KMS-11 (cell line): Measurements from ENCODE around the gene USP17L25.
"Not testable (repeated sequence)": the region's sequence is repeated elsewhere in the genome, so short reads cannot be mapped to it uniquely, and the experiment has no call there.

Experiments
- H2AFZ ChIP-seq: fragments of 200-600 bp; sonication (generic); 2 replicates; pipeline ENCODE4 v1.6.1; 2016; ENCODE audit warnings: antibody characterized with exemption, mixed run types, low read depth
- H3K27ac ChIP-seq: fragments of 200-600 bp; sonication (generic); 2 replicates; pipeline ENCODE4 v1.6.1; 2016; ENCODE audit warnings: mild to moderate bottlenecking, mixed run types
- H3K27me3 ChIP-seq: fragments of 200-600 bp; sonication (generic); 2 replicates; pipeline ENCODE4 v1.6.1; 2017; ENCODE audit warnings: mild to moderate bottlenecking, low read depth, mixed run types, moderate library complexity; ENCODE audit not compliant: insufficient read depth
- H3K36me3 ChIP-seq: fragments of 200-600 bp; sonication (generic); 2 replicates; pipeline ENCODE4 v1.6.1; 2017; ENCODE audit warnings: mild to moderate bottlenecking, mixed run types; ENCODE audit not compliant: insufficient read depth
- H3K4me1 ChIP-seq: fragments of 200-600 bp; sonication (generic); 2 replicates; pipeline ENCODE4 v1.6.1; 2016; ENCODE audit warnings: mild to moderate bottlenecking, low read depth, mixed run types; ENCODE audit not compliant: poor library complexity, severe bottlenecking
- H3K4me2 ChIP-seq: fragments of 200-600 bp; sonication (generic); 2 replicates; pipeline ENCODE4 v1.7.0; 2016; ENCODE audit warnings: mild to moderate bottlenecking, mixed run types
- H3K4me3 ChIP-seq: fragments of 200-600 bp; sonication (generic); IDR thresholded peaks from 2 replicates; pipeline ENCODE4 v1.6.1; 2017; ENCODE audit warnings: low read depth, low read length, mixed read lengths; ENCODE audit not compliant: insufficient read depth
- H3K79me2 ChIP-seq: fragments of 200-600 bp; sonication (generic); 2 replicates; pipeline ENCODE4 v1.6.1; 2016; ENCODE audit warnings: low read depth, mixed run types; ENCODE audit not compliant: insufficient read depth
- H3K9ac ChIP-seq: fragments of 200-600 bp; sonication (generic); 2 replicates; pipeline ENCODE4 v1.6.1; 2016; ENCODE audit warnings: mild to moderate bottlenecking, mixed run types
- H4K20me1 ChIP-seq: fragments of 200-600 bp; sonication (generic); 2 replicates; pipeline ENCODE4 v1.6.1; 2016; ENCODE audit warnings: mild to moderate bottlenecking, mixed run types; ENCODE audit not compliant: insufficient read depth

USP17L25 gene

GRCh38 chr4:9379881-9380280, 50.2 kb downstream of the USP17L25 start:
- H3K36me3 ChIP-seq, H3K27ac ChIP-seq, H3K4me3 ChIP-seq, H3K79me2 ChIP-seq, H3K9ac ChIP-seq, H3K27me3 ChIP-seq, H2AFZ ChIP-seq, H4K20me1 ChIP-seq, H3K4me2 ChIP-seq, H3K4me1 ChIP-seq: not testable (repeated sequence)
